ENCODE measurements around the gene NAALADL2.
"Not testable (repeated sequence)": the region's sequence is repeated elsewhere in the genome, so short reads cannot be mapped to it uniquely, and the experiment has no call there.

- not testable (repeated sequence) for TF ChIP-seq POLR2A, CTCF (IDR thresholded peaks at IDR 0.05)
Observed at GRCh38 chr3:175835763-175836162, 976.6 kb downstream of the NAALADL2 start.
